Lung (tissue), 12 donors: Measurements from ENCODE around the gene LENG1. TPM values are rescaled to one million over a fixed set of nuclear protein-coding genes. Genes with fewer than 3 reads are reported as not detected.

Source experiments
- ATAC-seq: fragments of 200-7000 bp; cut with Tn5 transposase; one replicate; pipeline ENCODE4 v1.9.1; 2020; ENCODE audit warnings: moderate number of reproducible peaks; ENCODE audit not compliant: insufficient read depth, low FRiP score
- DNase-seq, 3 donors: peaks; one replicate each; pipeline ENCODE4 v3.0.0-alpha.2; 2013 to 2017
- H3K27ac ChIP-seq, 2 donors: one replicate each; pipeline ENCODE4 v1.5.1; 2013; ENCODE audit warnings: mild to moderate bottlenecking in 2 of 2, moderate library complexity in 2 of 2, control low read depth in 1 of 2, inconsistent platforms in 1 of 2, low read depth in 1 of 2, low read length in 1 of 2
- H3K27me3 ChIP-seq, 3 donors: one replicate each; pipeline ENCODE4 v1.5.1; 2013; ENCODE audit warnings: low read length in 2 of 3; ENCODE audit not compliant: control insufficient read depth in 3 of 3, insufficient read depth in 3 of 3
- H3K36me3 ChIP-seq, 4 donors: one replicate each; pipeline ENCODE4 v1.5.1; 2013; ENCODE audit warnings: low read length in 4 of 4, mild to moderate bottlenecking in 1 of 4, moderate library complexity in 1 of 4; ENCODE audit not compliant: control insufficient read depth in 4 of 4, insufficient read depth in 4 of 4
- H3K4me1 ChIP-seq, 5 donors: one replicate each; pipeline ENCODE4 v1.5.1; 2013; ENCODE audit warnings: low read length in 5 of 5, mild to moderate bottlenecking in 2 of 5, moderate library complexity in 1 of 5; ENCODE audit not compliant: control insufficient read depth in 5 of 5, insufficient read depth in 5 of 5
- H3K4me3 ChIP-seq: one replicate; pipeline ENCODE4 v1.5.1; 2013; ENCODE audit warnings: mild to moderate bottlenecking, control low read depth, moderate library complexity
- H3K9ac ChIP-seq, 2 donors: one replicate each; pipeline ENCODE4 v1.5.1; 2013; ENCODE audit warnings: low read length in 2 of 2, control low read depth in 1 of 2; ENCODE audit not compliant: insufficient read depth in 1 of 2
- H3K9me3 ChIP-seq, 4 donors: one replicate each; pipeline ENCODE4 v1.5.1; 2013; ENCODE audit warnings: low read length in 3 of 4, mild to moderate bottlenecking in 1 of 4, moderate library complexity in 1 of 4; ENCODE audit not compliant: control insufficient read depth in 4 of 4, insufficient read depth in 3 of 4
- CTCF ChIP-seq: IDR thresholded peaks from 2 replicates; pipeline ENCODE4 v1.5.1; 2012; ENCODE audit warnings: mild to moderate bottlenecking; ENCODE audit errors: control extremely low read depth, extremely low read depth
- WGBS, 2 donors: extraction: QIAGEN DNeasy Blood & Tissue Kit; methylation state at CpG; one replicate each; pipeline ENCODE4 v1.1.7; 2013; 5-methylcytosine and 5-hydroxymethylcytosine counted together
- polyA plus RNA-seq, 2 donors: library from polyadenylated mRNA; stranded (reverse); fragments of 200-250 nt; gene quantifications; one replicate each; pipeline ENCODE4 v1.2.1, GENCODE V29; 2013
- total RNA-seq, 2 donors: library from RNA; depleted of rRNA in 1 of 2; stranded (reverse); fragments of >200 nt in 1 of 2; gene quantifications; one replicate each; pipeline ENCODE4 v1.2.1, GENCODE V29; 2014 to 2021
- donor health status: control.
- donor health status: control.
- donor health status: Bipolar disorder and iron deficiency.
- donor health status: healthy.
- donor health status: DM: yes; HTN: yes; CAD: no.

The LENG1 gene
- total and polyA plus RNA-seq, 4 donors, result 3.8 to 17.1 (median 8.2) TPM

DNA sequence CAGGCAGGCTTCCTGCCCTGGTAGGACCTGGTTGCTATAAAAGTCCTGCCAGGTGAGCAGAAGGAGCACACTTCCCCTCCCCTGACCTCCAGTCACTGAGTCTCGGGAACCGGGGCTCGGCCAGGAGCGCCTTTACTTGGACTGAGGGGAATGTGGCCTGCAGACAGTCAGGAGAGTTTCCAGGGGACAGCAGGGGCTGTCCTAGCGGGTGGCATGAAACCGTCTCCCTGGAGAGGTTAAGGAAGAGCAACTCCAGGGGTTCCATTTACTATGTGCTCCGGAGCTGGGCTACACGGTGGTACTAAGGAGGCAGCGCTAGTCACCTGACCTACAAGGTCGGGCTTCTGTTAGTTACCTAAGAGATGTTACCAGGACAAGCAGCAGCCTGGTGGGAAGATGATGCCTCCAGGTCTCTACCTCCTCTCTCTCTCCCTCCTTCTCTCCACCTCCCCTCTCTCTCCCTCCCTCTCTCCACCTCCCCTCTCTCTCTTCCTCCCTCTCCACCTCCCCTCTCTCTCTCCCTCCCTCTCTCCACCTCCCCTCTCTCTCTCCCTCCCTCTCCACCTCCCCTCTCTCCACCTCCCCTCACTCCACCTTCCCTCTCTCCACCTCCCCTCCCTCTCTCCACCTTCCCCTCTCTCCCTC lies 26.1 kb downstream of the LENG1 start:
- peaks cover 3 to 29% (median 18%) of the 10 kb centered on the region in 4 donors for H3K36me3 ChIP-seq
- no peaks in the 10 kb centered on the region for H3K9me3 ChIP-seq
- H3K27ac ChIP-seq, result no peak overlapping the region
- peak in 2 of 3 donors; percentile 46 to 55 for DNase-seq
- WGBS, 2 donors, result 83 to 88% methylated on average over 10 of the region's 10 CpGs
- H3K4me1 ChIP-seq, result peaks cover 0 to 10% (median 5%) of the 10 kb centered on the region in 5 donors
- H3K4me3 ChIP-seq, result no peak overlapping the region
- H3K9ac ChIP-seq, result no peak overlapping the region
- no peak for ATAC-seq
- no peak for TF ChIP-seq CTCF
- no peaks in the 10 kb centered on the region for H3K27me3 ChIP-seq

- no peak overlapping the region for H3K27ac ChIP-seq
- 97 to 98% methylated on average over 20 of the region's 20 CpGs for WGBS, 2 donors
- no peaks in the 10 kb centered on the region for H3K9me3 ChIP-seq
- H3K4me1 ChIP-seq, result no peaks in the 10 kb centered on the region
- peaks cover 10 to 63% (median 26%) of the 10 kb centered on the region in 4 donors for H3K36me3 ChIP-seq
- TF ChIP-seq CTCF, result no peak
- DNase-seq, result no peak
- ATAC-seq, result no peak
- H3K4me3 ChIP-seq, result no peak overlapping the region
- no peak overlapping the region for H3K9ac ChIP-seq
- no peaks in the 10 kb centered on the region for H3K27me3 ChIP-seq
These were observed 29.9 kb downstream of the LENG1 start for GRCh38 chr19:54129617-54129996.

DNA sequence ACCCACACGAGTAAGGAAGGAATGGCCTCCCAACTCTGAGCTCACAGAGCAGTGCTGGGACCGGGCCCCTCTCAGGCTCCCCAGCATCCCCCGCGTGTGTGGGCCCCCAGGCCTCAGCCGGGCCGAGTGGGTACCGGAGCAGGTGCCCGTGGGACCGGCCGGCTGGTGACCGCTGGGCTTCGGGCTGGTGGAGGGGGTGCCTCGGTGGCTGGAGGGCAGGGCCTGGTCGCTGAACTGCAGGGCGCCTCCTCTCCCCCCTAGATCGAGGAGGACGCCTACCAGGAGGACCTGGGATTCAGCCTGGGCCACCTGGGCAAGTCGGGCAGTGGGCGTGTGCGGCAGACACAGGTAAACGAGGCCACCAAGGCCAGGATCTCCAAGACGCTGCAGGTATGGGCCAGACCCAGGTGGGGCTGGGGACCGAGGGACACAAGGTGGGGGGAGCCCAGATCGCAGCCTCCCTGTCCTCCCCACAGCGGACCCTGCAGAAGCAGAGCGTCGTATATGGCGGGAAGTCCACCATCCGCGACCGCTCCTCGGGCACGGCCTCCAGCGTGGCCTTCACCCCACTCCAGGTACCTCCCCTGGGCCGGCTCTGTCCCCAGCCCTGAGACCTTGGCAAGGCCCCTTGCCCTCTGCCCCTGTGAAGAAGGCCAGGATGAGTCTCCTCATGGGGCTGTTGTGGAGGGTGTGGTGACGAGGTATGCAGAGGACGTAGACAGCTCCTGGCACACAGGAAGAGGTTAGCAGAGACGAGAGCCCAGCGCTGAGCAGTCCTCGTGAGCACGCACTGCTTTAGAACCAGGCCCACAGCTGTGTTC lies 30.5 kb downstream of the LENG1 start:
- no peak overlapping the region for H3K27ac ChIP-seq
- TF ChIP-seq CTCF, result no peak
- H3K9ac ChIP-seq, result no peak overlapping the region
- no peaks in the 10 kb centered on the region for H3K27me3 ChIP-seq
- no peak overlapping the region for H3K4me3 ChIP-seq
- DNase-seq (no peak), ATAC-seq (no peak)
- peaks cover 11 to 69% (median 29%) of the 10 kb centered on the region in 4 donors for H3K36me3 ChIP-seq
- H3K9me3 ChIP-seq, result no peaks in the 10 kb centered on the region
- 97% methylated on average over 40 to 41 of the region's 41 CpGs for WGBS, 2 donors
- no peaks in the 10 kb centered on the region for H3K4me1 ChIP-seq
